Stimulated activated CD4-positive, alpha-beta T cell treated with anti-CD3 and anti-CD28 coated beads, Interleukin-12 subunit alpha, Interleukin-12 subunit beta, amount 100 ng/mL, for 4 hours (primary cell): Measurements from ENCODE around the gene SPACA4.

Experiments
- DNase-seq: peaks from one replicate; pipeline ENCODE4 v3.0.0-alpha.2; 2020

The SPACA4 gene

GRCh38 chr19:48598996-48599700 lies 7.4 kb upstream of the SPACA4 start:
- DNase-seq = no peak

DNA sequence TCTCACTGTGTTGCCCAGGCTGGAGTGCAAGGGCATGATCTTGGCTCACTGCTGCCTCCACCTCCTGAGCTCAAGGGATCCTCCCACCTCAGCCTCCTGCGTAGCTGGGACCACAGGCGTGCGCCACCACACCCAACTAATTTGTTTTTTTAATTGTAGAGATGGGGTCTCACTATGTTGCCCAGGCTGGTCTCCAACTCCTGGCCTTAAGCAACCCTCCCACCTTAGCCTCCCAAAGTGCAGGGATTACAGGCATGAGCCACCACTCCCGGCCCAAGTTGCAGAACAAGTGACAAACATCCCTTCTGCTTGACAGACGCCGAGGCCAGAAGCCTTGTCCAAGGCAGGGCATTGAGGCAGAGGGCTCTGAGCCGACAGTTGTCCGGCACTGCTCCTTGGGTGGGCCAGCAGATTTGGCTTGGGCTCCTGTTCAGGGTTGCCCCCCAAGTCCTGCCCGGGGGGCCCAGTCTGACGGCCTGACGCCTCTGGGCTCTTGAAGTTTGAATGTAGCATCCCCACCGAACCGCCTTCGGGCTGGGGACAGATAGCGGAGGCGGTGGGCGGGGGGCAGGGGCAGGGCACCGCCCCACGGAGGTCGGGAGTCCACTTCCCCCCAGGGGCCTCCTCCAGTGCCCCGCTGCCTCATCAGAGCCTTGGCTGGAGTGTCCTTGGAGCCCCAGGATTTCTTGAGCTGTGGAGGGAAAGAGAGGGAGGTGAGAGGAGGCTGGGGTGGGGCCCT lies 5.7 kb upstream of the SPACA4 start:
- DNase-seq = no peak

- DNase-seq = no peak
These were observed 3.5 kb upstream of the SPACA4 start for GRCh38 chr19:48603001-48603400.

DNA sequence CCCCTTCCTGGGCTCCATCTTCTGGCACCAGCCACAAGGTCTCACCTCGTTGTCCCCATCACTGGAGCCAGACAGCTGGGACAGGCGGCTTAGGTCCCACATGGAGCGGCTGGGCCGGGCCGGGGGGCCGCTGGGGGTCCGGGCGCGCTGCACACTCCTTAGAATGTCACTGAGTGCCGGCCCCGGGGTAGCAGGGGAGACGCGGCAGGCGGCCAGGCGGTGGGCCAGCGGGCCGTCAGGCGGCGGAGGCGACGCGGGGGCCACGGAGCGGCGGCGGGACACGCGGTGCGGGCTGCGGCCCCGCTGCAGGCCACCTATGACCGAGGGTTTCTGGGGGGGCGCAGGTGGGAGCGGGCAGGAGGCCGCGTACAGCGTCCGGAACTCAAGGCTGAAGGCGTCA lies 3.1 kb upstream of the SPACA4 start:
- no peak for DNase-seq

- no peak for DNase-seq
These were observed 2.7 kb upstream of the SPACA4 start for GRCh38 chr19:48603850-48604249.

DNA sequence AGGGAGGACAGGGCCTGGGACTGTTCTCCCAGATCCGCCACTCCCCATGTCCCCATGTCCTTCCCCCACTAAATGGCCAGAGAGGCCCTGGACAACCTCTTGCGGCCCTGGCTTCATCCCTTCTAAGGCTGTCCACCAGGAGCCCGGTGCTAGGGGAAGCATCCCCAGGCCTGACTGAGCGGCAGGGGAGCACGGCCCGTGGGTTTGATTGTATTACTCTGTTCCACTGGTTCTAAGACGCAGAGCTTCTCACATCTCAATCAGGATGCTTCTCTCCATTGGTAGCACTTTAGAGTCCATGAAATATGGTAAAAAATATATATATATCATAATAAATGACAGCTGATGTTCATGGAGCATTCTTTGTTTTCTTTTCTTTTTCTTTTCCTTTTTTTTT lies 815 bp downstream of the SPACA4 start:
- DNase-seq = no peak

GRCh38 chr19:48608798-48609263 lies 2.3 kb downstream of the SPACA4 start:
- DNase-seq = no peak

DNA sequence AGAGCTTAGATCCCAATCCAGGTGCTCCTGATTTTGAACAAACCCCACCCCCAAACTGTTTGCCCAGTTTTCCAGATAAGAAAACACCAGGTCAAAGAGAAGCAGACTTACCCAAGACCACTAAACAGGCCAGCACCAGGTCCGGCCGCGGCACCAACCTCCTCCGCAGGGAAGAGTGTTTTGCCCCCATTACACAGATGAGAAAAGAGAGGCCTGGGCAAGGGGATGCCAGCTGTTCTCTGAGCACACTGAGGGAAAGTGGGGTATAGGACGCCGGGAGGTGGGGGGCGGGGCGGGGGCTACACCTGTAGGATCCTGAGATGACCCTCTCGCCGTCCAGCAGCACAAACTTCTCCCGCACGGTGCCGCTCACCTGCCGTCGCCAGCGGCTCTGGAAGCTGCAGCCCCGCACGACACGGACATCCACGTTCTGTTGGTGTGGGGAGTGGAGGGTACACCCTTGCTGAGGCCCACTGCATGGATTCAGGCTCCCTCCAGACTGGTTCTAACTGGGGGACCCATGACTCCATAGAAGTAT lies 3.1 kb downstream of the SPACA4 start:
- DNase-seq = no peak

DNA sequence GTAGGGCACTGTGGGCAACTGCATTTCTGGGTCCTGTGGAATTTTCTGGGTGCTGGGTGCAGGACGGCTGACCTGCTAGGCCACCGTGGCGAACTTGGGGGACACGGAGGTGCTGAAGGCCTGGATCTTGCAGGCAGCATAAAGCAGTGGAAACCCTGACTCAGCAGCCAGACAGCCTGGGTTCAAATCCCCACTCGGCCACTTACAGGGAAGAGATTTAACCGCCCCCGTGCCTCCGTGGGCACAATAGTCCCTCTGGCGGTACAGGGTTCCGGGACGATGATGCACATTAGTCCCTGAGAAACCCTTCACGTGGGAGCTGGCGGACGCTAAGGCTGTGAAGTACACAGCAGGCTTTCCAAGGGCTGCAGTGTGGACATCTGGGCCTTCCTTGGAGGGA lies 5.3 kb downstream of the SPACA4 start:
- DNase-seq = no peak

GRCh38 chr19:48613024-48613851 lies 6.7 kb downstream of the SPACA4 start:
- no peak for DNase-seq

DNA sequence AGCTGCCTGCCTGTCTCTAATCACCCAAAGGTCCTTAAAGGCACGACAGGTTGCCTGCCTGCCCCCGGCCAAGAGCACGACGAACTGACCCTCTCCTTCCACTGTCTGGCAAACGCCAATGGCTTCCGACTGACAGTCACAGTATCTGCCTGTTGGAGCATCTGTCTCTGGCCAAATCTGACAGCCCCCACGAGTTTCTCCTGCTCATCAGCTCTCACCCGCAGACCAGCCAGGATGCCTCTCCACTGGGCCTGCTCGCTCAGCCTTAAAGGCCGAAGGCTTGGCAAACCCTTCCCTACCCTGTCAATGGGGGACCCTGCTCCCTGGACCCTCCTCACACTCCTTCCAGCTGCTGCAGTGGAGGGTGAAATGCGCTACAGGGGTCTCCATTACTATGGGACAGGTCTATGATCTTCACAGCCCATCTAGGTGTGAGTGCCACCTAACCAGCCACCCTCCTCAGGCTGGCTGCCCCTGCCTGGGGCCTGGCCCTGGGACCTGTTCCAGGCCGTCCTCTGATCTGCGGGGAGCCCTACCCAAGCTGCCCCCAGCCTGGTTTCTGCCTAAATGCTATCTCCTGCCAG lies 7.4 kb downstream of the SPACA4 start:
- no peak for DNase-seq

GRCh38 chr19:48614436-48615230 lies 8.1 kb downstream of the SPACA4 start, which contains the start of gene FAM83E:
FAM83E (minus strand) TSS chr19:48615076; CDS start chr19:48613372, 1,704 bp downstream.
- DNase-seq = peak; percentile 40

DNA sequence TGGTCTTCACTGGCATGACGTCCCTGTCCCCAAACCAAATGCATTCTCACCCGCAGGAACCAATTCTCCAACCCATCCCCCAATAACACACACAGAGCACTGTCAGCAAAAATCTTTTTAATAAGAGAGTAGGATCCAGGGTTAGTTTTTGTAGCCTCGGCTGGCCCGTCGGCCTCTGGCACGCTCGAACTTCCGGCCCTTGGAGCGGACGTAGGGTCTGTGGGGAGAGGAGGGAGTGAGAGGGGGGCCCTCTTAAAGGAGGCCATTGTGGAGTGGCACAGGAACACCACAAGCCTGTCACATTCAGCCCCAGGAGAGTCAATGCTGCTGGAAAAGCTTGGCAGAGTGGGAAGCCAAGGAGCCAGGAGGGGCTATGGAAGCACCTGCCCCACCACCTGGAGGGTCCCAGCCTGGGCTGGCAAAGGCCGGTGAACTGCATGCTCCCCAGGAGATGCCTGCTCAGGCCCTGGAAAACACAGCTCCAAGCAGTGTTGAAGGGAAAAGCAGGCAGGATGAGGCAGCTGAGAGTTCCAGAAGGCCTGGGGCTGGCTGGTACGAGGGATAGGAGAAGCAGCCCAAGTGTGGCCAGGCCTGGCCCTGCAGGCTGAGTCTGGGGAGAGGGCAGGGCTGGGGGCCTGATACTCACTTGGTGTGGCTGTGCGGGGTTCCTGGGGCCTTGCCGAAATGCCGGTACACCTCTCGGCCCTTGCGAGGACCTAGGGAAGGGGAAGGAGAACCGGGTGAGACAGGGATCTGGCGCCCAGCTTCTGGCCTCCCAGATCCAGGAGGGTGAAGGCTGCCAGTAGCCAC lies 8.9 kb downstream of the SPACA4 start:
- no peak for DNase-seq

DNA sequence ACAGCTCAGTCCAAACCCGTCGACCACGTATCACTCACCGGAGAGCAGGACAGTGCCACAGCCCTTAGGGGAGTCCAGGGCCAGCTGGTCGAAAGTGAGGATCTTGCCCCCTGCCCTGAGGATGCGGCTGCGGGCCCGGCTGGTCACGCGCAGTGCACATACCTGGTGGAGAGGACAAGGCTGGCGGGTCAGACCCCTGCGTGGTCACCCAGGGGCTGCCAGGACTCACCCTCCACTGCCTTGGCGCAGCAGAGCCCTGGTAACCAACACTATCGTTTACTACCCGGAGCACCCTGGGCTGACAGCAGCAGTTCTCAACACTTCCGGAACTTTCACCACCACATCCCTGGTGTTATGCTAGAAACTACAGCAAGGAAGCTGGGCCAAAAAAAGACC lies 9.5 kb downstream of the SPACA4 start:
- no peak for DNase-seq

GRCh38 chr19:48616491-48617056 lies 10.0 kb downstream of the SPACA4 start:
- no peak for DNase-seq

DNA sequence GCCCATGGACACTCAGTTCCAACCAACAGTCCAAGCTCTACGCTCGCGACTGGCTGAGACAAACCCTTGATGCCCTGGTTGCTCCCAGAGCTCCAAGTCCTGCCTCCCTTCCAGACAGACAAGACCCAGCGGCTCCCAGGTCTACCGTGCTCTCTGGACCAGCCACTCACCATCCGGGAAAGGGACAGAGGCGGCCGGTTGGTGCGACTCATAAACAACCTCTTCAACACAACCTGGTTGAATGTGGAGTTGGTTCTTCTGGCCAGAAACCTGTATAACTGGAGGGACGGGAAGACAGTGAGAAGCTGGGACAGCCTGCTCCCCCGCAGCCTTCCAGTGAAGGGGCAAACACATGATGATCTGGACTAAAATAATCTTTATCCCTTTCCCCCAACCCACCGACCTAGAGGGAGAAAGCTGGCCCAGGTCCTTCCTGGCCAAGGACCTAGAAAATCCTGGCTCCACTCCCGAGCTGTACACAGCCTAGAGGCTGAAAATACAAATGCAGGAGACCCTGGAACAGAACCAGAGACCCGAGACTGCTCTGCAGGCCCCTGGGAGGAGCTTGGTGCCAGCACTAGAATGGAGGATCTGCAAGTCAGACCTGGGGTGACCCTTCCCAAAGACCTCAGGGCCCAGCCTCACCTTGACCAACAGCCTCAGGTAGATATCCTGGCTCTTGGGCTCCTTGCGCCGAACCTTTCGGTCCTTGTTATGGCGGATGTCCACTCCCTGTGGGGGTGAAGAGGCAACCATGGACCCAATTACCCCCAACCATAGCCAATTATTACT lies 10.8 kb downstream of the SPACA4 start:
- no peak for DNase-seq

GRCh38 chr19:48618278-48618915 lies 11.9 kb downstream of the SPACA4 start:
- no peak for DNase-seq

DNA sequence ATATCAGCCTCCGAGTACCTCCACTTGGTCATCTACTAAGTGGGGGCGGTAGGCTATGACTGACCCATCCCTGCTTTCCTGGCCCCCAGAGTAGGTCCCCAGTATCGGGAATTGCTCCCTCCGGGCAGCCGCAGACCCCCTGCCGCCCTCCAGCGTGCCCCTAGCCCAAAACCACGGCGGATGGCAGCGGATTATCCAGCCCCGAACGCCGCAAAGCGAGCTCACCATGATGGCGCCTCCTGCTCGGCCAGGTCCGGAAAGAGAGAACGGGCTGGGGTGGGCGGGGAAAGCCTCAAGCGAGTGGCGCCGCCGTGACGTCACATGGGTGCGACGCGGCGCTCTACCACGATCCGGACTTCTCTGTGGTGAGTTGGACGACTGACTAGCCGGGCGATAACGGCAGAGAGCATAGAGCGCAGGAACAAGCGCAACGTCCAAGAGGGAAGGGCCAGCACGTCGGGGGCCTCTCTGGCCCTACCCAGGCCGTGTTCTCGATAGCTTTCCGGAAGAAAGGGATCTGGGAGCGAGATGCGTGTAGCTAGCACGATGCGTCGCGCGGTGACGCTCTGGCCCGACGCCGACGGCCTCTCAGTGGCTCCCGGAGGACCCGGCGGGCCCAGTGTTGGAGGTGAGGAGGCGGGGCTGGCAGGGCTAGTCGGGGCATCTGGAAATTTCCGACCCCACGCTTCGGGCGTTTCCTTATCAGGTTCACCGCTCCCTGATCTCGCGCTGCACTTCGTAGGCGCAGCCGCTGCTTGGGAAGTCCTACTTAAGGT lies 12.6 kb downstream of the SPACA4 start, which contains the start of the genes RPL18 and SPHK2:
TSS of gene RPL18 (minus strand) at position 263 of the 776 bp plus-strand sequence. CDS start at position 228, 35 bp downstream.
TSS of gene SPHK2 (plus strand) at position 591 of the 776 bp plus-strand sequence. CDS start 1,009 bp downstream, outside the sequence.
- peak; percentile 96 for DNase-seq
